Measurements from ENCODE around the gene TMEM245.

DNA sequence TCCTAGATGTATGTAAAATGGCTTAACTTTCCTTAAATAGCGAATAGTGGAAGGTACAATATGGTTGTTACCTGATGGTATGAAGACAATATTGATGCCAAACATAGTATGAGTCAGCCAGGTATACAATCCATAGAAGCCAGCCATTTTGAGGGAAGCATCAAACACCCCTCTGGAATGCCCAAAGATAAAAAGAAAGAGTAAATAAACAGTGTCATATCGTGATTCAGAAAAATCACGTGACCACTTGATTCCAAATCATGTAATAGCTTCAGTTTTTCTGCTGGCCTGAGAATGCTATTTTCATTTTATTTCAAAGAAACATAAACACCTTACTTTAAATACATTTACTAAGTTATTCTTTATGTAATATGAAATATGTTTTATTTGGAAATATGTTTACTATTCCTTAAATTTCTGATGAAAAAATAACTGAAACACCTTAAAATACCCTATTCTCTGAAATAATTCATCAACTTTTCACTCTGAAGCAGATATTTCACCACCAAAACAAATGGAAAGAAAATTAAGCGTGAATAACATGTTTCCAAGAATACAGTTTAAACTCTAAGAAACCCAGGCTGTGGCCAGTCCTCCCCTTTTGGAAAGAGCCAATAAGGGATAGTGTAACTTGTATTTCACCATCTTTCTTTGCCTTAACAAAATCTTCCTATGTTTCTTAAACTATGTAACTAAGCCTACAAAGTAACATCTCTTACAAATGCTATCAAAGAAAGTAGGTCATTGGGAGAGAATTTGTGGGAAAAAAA, 81.6 kb downstream of the TMEM245 start:
- TF ChIP-seq, protein P1, sequence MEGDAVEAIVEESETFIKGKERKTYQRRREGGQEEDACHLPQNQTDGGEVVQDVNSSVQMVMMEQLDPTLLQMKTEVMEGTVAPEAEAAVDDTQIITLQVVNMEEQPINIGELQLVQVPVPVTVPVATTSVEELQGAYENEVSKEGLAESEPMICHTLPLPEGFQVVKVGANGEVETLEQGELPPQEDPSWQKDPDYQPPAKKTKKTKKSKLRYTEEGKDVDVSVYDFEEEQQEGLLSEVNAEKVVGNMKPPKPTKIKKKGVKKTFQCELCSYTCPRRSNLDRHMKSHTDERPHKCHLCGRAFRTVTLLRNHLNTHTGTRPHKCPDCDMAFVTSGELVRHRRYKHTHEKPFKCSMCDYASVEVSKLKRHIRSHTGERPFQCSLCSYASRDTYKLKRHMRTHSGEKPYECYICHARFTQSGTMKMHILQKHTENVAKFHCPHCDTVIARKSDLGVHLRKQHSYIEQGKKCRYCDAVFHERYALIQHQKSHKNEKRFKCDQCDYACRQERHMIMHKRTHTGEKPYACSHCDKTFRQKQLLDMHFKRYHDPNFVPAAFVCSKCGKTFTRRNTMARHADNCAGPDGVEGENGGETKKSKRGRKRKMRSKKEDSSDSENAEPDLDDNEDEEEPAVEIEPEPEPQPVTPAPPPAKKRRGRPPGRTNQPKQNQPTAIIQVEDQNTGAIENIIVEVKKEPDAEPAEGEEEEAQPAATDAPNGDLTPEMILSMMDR (IDR thresholded peaks at IDR 0.05) = no peak
- TF ChIP-seq TCF7L2 (IDR thresholded peaks at IDR 0.05; ENCODE audit: low read depth, low read length) = no peak
- TF ChIP-seq POLR2AphosphoS5 (IDR thresholded peaks at IDR 0.05; ENCODE audit: low read depth, low read length) = no peak
- no peak for TF ChIP-seq SIN3A (IDR thresholded peaks at IDR 0.05; ENCODE audit: borderline replicate concordance, insufficient read depth, low read depth, low read length)
- TF ChIP-seq, protein P2, sequence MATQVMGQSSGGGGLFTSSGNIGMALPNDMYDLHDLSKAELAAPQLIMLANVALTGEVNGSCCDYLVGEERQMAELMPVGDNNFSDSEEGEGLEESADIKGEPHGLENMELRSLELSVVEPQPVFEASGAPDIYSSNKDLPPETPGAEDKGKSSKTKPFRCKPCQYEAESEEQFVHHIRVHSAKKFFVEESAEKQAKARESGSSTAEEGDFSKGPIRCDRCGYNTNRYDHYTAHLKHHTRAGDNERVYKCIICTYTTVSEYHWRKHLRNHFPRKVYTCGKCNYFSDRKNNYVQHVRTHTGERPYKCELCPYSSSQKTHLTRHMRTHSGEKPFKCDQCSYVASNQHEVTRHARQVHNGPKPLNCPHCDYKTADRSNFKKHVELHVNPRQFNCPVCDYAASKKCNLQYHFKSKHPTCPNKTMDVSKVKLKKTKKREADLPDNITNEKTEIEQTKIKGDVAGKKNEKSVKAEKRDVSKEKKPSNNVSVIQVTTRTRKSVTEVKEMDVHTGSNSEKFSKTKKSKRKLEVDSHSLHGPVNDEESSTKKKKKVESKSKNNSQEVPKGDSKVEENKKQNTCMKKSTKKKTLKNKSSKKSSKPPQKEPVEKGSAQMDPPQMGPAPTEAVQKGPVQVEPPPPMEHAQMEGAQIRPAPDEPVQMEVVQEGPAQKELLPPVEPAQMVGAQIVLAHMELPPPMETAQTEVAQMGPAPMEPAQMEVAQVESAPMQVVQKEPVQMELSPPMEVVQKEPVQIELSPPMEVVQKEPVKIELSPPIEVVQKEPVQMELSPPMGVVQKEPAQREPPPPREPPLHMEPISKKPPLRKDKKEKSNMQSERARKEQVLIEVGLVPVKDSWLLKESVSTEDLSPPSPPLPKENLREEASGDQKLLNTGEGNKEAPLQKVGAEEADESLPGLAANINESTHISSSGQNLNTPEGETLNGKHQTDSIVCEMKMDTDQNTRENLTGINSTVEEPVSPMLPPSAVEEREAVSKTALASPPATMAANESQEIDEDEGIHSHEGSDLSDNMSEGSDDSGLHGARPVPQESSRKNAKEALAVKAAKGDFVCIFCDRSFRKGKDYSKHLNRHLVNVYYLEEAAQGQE (IDR thresholded peaks at IDR 0.05; ENCODE audit: insufficient read depth in 1 of 2, low read depth in 2 of 2, low read length in 1 of 2) = no peak

Data from Panc1 (cell line).